CD4-positive, alpha-beta T cell (primary cell): ENCODE results near the gene FGF5. TPM values are rescaled to one million over a fixed set of nuclear protein-coding genes. Genes with fewer than 3 reads are reported as not detected.

Source experiments
- ATAC-seq: fragments of 200-7000 bp; cut with Tn5 transposase; one replicate; pipeline ENCODE4 v1.10.0; 2022; ENCODE audit warnings: mild to moderate bottlenecking; ENCODE audit not compliant: poor library complexity
- CTCF ChIA-PET: fragments of 350-600 bp; sonication (Branson Sonifier 250); formaldehyde crosslinking; loops from one replicate; lab custom pipeline; 2021; ENCODE audit warnings: antibody characterized with exemption, inconsistent platforms; lab: Charles Lee
- POLR2A ChIA-PET: fragments of 350-600 bp; sonication (Branson Sonifier 250); formaldehyde crosslinking; loops from one replicate; lab custom pipeline; 2021; ENCODE audit warnings: antibody characterized with exemption, inconsistent platforms; lab: Charles Lee
- DNase-seq, 14 experiments: peaks; one replicate each; pipeline ENCODE4 v3.0.0-alpha.2; 2013 to 2020; ENCODE audit warnings: mixed read lengths in 2 of 14
- H3K27ac ChIP-seq, 2 donors: one replicate each; pipeline versions ENCODE4 v1.5.1 to v1.7.0; 2013; ENCODE audit warnings: low read length in 2 of 2, low read depth in 1 of 2, mild to moderate bottlenecking in 1 of 2
- H3K27me3 ChIP-seq, 2 experiments: 1 replicate in 1 of 2; 2 replicates in 1 of 2; pipeline versions ENCODE4 v1.6.1 to v1.7.0; 2013; ENCODE audit warnings: low read length in 2 of 2, control low read depth in 1 of 2, mild to moderate bottlenecking in 1 of 2, moderate library complexity in 1 of 2; ENCODE audit not compliant: insufficient read depth in 2 of 2, control insufficient read depth in 1 of 2
- H3K36me3 ChIP-seq: one replicate; pipeline ENCODE4 v1.6.1; 2013; ENCODE audit warnings: low read length, control low read depth; ENCODE audit not compliant: insufficient read depth
- H3K4me1 ChIP-seq: one replicate; pipeline ENCODE4 v1.6.1; 2013; ENCODE audit warnings: low read length, control low read depth; ENCODE audit not compliant: insufficient read depth
- H3K4me3 ChIP-seq: one replicate; pipeline ENCODE4 v1.5.1; 2013; ENCODE audit warnings: mild to moderate bottlenecking, low read length, moderate library complexity
- H3K9me3 ChIP-seq, 2 experiments: 1 replicate in 1 of 2; 2 replicates in 1 of 2; pipeline versions ENCODE4 v1.6.1 to v1.7.0; 2013; ENCODE audit warnings: low read length in 2 of 2, mild to moderate bottlenecking in 2 of 2, control low read depth in 1 of 2, moderate library complexity in 1 of 2; ENCODE audit not compliant: control insufficient read depth in 1 of 2, insufficient read depth in 1 of 2
- H3K27ac Mint-ChIP-seq: one replicate; pipeline ENCODE4 v1.8.0; 2020; ENCODE audit warnings: mixed read lengths
- H3K27me3 Mint-ChIP-seq: one replicate; pipeline ENCODE4 v1.8.0; 2021; ENCODE audit warnings: mixed read lengths
- H3K36me3 Mint-ChIP-seq: one replicate; pipeline ENCODE4 v1.8.0; 2021; ENCODE audit warnings: low read depth, mixed read lengths
- H3K4me1 Mint-ChIP-seq: one replicate; pipeline ENCODE4 v1.8.0; 2021; ENCODE audit warnings: low read depth, mixed read lengths
- H3K4me3 Mint-ChIP-seq: one replicate; pipeline ENCODE4 v1.8.0; 2020; ENCODE audit warnings: mild to moderate bottlenecking, mixed read lengths
- H3K9me3 Mint-ChIP-seq: one replicate; pipeline ENCODE4 v1.8.0; 2020; ENCODE audit warnings: mixed read lengths
- CTCF ChIP-seq: fragments of 200-600 bp; IDR thresholded peaks from one replicate; pipeline ENCODE4 v1.8.0; 2022; ENCODE audit warnings: antibody characterized with exemption, mild to moderate bottlenecking
- intact Hi-C, 2 experiments: fragments of 100-400 bp; cut with DNase I in 1 of 2; cut with micrococcal nuclease in 1 of 2; formaldehyde crosslinking; loops; one replicate each; pipeline versions ENCODE4 v1.15.1 to v1.9.0; 2023 to 2025; cut with DNase I, micrococcal nuclease
- total RNA-seq, 174 experiments: library from RNA in 2 of 174; stranded (reverse) in 2 of 174; gene quantifications; one replicate each; pipeline ENCODE4 v1.2.3 and lab custom pipeline; 2021 to 2026

FGF5 gene
- total RNA-seq, 2 experiments from 2014 or later: 0.05 to 0.06 TPM

GRCh38 chr4:80252427-80252826 is 14.0 kb upstream of the FGF5 start:
- ChIA-PET POLR2A (interaction anchor here (0.6 kb wide), 1 partner anchor 12 kb away, joined by 3 read pairs; no protein-coding TSS in a partner anchor), CTCF (no interaction called here)
- Mint-ChIP-seq H3K27me3 (peaks cover 47% of the 10 kb centered on the region), H3K27ac (no peak overlapping the region), H3K9me3 (no peaks in the 10 kb centered on the region), H3K4me1 (no peaks in the 10 kb centered on the region), H3K4me3 (no peak overlapping the region), H3K36me3 (no peaks in the 10 kb centered on the region)
- Histone ChIP-seq H3K4me1 (no peaks in the 10 kb centered on the region), H3K27me3 (peaks cover 0 to 21% of the 10 kb centered on the region in 2 experiments), H3K4me3 (no peak overlapping the region), H3K9me3 (no peaks in the 10 kb centered on the region), H3K36me3 (no peaks in the 10 kb centered on the region), H3K27ac (no peak overlapping the region)
- intact Hi-C loops: no loop called here
- DNase-seq (no peak), ATAC-seq (no peak)
- no peak for TF ChIP-seq CTCF

- no peaks in the 10 kb centered on the region for H3K4me1 Mint-ChIP-seq
- no peaks in the 10 kb centered on the region for H3K4me1 ChIP-seq
- H3K27ac Mint-ChIP-seq: no peak overlapping the region
- no peak for ATAC-seq
- no peaks in the 10 kb centered on the region for H3K9me3 ChIP-seq
- TF ChIP-seq CTCF: no peak
- no peaks in the 10 kb centered on the region for H3K36me3 Mint-ChIP-seq
- no peaks in the 10 kb centered on the region for H3K9me3 Mint-ChIP-seq
- CTCF ChIA-PET: no interaction called here
- no peaks in the 10 kb centered on the region for H3K36me3 ChIP-seq
- H3K27me3 ChIP-seq: peaks cover 0 to 25% of the 10 kb centered on the region in 2 experiments
- no peak for DNase-seq
- peaks cover 49% of the 10 kb centered on the region for H3K27me3 Mint-ChIP-seq
- H3K27ac ChIP-seq: no peak overlapping the region
- H3K4me3 ChIP-seq: no peak overlapping the region
- POLR2A ChIA-PET: no interaction called here
- intact Hi-C loops: no loop called here
- no peak overlapping the region for H3K4me3 Mint-ChIP-seq
These were observed 13.5 kb upstream of the FGF5 start for GRCh38 chr4:80252953-80253352.

GRCh38 chr4:80253510-80253909 is 13.0 kb upstream of the FGF5 start:
- CTCF ChIA-PET: no interaction called here
- POLR2A ChIA-PET: no interaction called here
- Mint-ChIP-seq H3K4me3 (no peak overlapping the region), H3K27me3 (peaks cover 50% of the 10 kb centered on the region), H3K27ac (no peak overlapping the region), H3K4me1 (no peaks in the 10 kb centered on the region), H3K9me3 (no peaks in the 10 kb centered on the region), H3K36me3 (no peaks in the 10 kb centered on the region)
- intact Hi-C loops: no loop called here
- no peaks in the 10 kb centered on the region for H3K9me3 ChIP-seq
- no peaks in the 10 kb centered on the region for H3K4me1 ChIP-seq
- TF ChIP-seq CTCF: no peak
- no peak overlapping the region for H3K27ac ChIP-seq
- peaks cover 0 to 27% of the 10 kb centered on the region in 2 experiments for H3K27me3 ChIP-seq
- no peak overlapping the region for H3K4me3 ChIP-seq
- no peaks in the 10 kb centered on the region for H3K36me3 ChIP-seq
- DNase-seq (no peak), ATAC-seq (no peak)
